Stimulated activated CD4-positive, alpha-beta T cell treated with anti-CD3 and anti-CD28 coated beads, Interleukin-12 subunit alpha, Interleukin-12 subunit beta, amount 100 ng/mL, for 24 hours (primary cell): Measurements from ENCODE around the gene DNMT1.
"Not testable (repeated sequence)": the region's sequence is repeated elsewhere in the genome, so short reads cannot be mapped to it uniquely, and the experiment has no call there.

Experiments used
- DNase-seq, 2 experiments: peaks; one replicate each; pipeline ENCODE4 v3.0.0-alpha.2; 2020; ENCODE audit warnings: low read depth in 2 of 2

Gene DNMT1

GRCh38 chr19:10222201-10222890, 27.6 kb upstream of the DNMT1 start:
- no peak for DNase-seq

DNA sequence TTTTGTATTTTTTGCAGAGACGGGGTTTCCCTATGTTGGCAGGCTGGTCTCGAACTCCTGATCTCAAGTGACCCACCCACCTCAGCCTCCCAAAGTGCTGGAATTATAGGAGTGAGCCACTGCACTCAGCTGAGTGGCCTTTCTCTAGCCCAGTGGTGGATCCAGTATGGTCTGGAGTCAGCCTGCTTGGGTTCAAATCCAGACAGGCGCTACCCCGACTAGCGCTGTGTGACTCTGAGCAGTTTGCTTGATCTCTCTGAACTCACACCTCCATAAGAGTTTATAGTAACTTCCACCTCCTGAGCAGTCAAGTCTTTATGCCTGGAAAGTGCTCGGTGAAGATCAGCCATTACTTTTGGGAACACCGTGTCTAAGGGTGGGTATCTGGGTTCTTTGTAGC, 25.9 kb upstream of the DNMT1 start:
- no peak for DNase-seq

GRCh38 chr19:10219678-10220077, 24.9 kb upstream of the DNMT1 start:
- peak in 1 of 2 experiments; percentile 13 for DNase-seq

- no peak for DNase-seq
These were observed 22.3 kb upstream of the DNMT1 start for GRCh38 chr19:10217085-10217484.

DNA sequence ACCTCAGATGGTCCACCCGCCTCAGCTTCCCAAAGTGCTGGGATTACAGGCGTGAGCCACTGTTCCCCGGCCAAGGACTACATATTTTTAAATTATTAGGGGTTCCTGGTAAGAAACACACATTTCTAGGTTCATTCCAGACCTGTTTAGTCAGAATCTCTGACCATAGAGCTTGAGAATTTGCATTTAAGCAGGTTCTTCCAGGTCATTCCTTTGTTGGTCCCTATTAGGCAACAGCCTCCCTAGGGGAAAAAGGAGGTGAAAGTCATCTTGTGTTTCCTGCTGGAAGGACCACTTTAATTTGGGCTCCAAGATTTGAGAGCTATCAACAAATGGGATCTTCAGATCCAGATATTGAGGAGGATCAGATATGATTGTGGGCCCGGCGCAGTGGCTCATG, 20.0 kb upstream of the DNMT1 start:
- no peak for DNase-seq

DNA sequence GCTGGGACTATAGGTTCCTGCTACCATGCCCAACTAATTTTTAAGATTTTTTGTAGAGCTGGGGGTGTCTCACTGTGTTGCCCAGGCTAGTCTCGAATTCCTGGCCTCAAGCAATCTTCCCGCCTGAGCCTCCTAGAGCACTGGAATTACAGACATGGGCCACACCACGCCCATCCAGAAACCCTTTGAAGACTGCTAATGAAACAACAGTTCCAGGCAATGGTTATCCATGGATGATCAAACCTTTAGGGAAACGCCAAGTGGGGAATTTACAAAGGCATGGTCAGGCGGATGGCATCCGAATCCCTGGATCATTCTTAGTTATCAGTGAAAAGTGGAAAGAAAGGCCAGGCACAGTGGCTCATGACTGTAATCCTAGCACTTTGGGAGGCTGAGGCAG, 16.9 kb upstream of the DNMT1 start:
- no peak for DNase-seq

DNA sequence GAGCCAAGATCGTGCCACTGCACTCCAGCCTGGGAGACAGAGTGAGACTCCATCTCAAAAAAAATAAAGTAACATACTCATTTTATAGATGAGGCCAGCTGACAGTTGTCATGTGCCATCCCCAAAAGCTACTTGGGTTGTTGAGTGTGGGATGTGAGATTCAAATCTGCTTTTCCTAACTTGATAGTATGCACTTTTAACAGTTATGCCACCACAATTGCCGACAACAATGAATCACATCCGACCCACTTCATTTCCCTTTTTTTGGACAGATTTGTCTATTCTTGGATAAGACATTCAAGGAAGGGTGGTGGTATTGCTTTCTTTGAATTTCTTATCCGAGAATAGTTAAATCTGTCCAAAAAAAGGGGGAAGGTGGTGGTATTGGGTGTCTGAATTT, 16.3 kb upstream of the DNMT1 start:
- no peak for DNase-seq

GRCh38 chr19:10209315-10209714, 14.6 kb upstream of the DNMT1 start:
- no peak for DNase-seq

- DNase-seq = no peak
These were observed 12.3 kb upstream of the DNMT1 start for GRCh38 chr19:10207026-10207425.

DNA sequence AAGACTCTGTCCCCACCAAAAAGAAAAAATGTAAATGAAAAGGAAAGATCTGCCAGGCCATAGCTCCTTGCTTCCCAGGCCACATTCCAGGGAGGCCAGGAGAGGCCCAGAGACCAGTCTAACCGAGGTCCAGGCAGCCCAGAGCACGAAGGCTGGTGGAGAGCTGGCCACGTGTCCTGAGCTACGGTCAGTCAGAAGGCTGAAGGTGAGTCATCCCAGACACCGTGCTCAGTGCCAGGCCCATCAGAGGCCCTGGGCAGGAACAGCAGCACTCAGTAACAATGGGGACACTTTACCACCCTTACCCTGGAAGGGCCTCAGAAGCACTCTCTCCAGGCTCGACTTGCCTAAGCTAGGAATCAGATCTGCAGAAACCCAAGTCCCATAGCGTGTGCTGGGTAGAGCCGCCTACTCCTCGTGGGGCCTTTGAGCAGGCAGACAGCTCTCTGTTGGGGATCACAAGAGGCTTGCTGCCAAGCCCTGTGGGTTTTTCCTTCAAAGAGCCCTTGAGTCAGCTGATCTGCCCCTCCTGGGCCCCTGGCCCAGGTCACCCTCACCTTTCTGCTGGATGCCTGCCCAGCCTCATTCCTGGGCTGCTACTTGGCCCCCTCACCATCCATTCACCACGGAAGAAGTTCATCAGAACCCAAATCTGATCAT, 11.6 kb upstream of the DNMT1 start:
- no peak for DNase-seq

DNA sequence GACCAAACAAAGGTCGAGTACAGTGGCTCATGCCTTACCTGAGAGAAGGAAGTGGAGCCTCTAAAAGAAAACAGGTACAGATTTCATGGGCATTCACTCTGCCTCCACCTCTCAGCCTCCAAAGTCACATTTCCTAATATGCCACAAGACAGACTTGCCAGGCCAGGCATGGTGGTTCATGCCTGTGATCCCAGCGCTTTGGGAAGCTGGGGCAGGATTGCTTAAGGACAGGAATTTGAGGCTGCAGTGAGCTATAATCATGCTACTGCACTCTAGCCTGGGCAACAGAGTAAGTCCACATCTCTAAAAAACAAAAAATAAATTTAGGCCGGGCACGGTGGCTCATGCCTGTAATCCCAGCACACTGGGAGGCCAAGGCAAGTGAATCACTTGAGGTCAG, 10.9 kb upstream of the DNMT1 start:
- DNase-seq = no peak

DNA sequence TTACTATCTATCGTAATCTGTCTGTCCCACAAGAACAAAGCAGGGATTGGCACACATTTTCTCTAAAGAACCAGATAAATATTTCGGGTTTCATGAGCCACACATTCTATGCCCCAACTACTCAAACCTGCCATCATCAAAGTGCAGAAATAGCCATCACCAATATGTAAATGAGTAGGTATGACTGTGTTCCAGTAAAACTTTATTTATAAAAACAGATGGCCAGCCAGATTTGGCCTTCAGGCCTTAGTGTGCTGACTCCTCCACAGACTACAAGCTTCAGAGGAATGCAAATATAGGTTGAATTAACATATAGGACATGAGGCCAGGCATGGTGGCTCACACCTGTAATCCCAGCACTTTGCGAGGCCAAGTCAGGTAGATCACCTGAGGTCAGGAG, 8.9 kb upstream of the DNMT1 start:
- DNase-seq = no peak

DNA sequence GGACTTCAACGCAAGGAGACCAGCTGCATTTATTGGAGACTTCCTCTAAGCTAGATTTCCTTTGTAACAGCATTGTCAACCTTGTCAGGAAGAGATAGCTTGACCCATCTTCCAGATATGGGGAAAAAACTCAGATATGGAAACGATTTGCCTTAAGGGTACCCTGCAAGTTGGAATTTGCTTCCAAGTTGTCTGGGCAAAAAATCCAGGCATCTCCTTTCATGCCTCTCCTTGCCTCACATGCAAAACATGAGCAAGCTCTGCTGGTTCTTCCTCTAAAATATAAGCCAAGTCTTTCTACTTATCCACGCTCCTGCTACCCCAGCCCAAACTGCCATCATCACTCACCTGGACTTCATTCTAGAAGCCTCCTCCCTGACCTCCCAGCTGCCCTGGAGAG, 6.4 kb upstream of the DNMT1 start:
- no peak for DNase-seq

DNA sequence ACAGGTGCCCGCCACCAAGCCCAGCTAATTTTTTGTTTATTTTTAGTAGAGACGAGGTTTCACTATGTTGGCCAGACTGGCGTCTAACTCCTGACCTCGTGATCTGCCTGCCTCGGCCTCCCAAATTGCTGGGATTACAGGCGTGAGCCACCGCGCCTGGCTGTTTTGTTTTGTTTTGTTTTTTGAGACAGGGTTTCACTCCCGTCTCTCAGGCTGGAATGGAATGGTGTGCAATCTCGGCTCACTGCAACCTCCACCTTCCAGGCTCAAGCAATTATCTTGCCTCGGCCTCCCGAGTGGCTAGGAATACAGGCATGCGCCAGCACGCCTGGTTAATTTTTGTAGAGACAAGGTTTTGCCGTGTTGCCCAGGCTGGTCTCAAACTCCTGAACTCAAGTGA, 5.3 kb upstream of the DNMT1 start:
- DNase-seq = not testable (repeated sequence)

DNA sequence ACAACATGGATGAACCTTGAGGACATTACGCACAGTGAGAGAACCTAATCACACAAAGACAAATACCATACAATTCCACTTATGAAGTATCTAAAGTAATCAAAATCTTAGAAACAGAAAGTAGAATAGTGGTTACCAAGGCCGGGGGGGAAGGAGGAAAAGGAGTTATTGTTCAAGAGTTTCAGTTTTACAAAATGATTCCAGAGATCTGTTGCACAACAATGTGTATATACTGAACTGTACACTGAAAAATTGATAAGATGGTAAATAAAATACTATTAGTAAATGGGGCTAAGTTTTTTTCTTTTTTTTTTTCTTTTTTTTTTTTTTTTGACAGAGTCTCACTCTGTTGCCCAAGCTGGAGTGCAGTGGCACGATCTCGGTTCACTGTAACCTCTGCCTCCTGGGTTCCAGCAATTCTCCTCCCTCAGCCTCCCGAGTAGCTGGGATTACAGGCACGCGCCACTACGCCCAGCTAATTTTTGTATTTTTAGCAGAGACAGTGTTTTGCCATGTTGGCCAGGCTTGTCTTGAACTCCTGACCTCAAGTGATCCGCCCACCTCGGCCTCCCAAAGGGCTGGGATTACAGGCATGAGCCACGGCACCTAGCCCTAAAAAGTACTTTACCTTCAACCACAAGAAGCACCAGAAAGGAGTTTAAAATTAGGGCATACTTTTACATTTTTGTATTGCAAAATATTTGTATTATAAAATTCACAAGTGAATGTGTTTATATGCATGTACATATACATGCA, 4.3 kb upstream of the DNMT1 start:
- DNase-seq = not testable (repeated sequence)

- no peak for DNase-seq
These were observed 406 bp upstream of the DNMT1 start for GRCh38 chr19:10195199-10195519.

- DNase-seq = peak in 1 of 2 experiments; percentile 17
These were observed 808 bp downstream of the DNMT1 start for GRCh38 chr19:10193790-10194499.

GRCh38 chr19:10192922-10193321, 1.8 kb downstream of the DNMT1 start:
- no peak for DNase-seq

DNA sequence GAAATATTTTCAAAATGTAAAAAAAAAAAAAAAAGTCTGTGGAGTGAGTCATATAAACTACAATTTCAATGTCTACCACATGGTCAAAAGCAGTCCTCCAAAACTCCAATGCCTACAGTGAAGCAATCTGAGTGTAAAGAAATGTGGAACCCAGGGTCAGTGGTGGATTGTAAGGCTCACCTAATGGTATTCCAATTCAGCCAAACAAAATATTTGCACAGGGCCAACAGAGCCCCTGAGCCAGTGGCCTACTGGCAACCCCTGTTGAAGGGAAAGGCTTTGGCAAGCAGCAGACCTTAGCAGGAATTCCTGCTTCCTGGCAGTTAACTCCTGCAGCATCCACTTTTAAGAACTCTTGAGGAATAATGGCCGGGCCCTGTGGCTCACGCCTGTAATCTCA, 3.4 kb downstream of the DNMT1 start:
- DNase-seq = no peak

DNA sequence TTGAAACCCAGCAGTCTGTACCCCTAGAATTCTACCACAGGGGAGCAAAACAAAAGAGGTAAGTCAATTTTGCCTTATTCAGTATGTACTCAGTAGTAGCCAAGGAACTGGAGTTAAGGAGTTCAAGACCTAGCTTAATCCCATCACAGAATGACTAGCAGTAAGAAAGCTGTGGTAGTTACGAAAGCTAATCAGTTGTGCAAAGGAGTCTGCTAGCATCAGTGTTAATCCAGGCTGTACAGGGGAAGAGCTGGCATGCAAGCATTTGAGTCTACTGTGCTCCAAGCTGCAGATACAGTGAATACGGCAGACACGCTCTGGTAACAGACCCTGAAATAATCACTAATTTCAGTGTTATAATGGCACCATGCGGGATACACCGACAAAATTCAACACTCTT, 4.7 kb downstream of the DNMT1 start:
- DNase-seq = no peak

- DNase-seq = no peak
These were observed 5.1 kb downstream of the DNMT1 start for GRCh38 chr19:10189616-10190015.

- DNase-seq = no peak
These were observed 7.4 kb downstream of the DNMT1 start for GRCh38 chr19:10187315-10187714.

DNA sequence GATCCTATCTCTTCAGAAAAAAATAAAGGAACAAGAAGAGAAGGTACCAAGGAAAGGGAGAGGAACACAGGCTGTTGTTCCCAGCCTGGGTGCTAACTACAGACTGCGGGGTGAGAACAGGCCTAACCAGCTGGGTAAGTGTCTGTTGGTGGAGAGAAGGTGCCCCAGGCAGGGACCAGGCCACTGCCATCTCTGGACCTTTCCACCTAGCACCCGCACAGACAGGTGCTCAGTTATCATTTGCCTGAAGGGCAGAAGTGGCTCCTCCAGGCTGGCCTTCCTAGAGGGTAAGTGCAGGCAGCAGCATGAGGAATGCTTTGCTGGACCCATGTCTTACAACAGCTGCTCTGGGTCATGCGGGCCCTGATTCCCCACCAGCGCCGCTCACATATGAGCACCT, 10.1 kb downstream of the DNMT1 start:
- no peak for DNase-seq
